H1 (cell line): ENCODE measurements around the gene SCAMP2. TPM values are rescaled to one million over a fixed set of nuclear protein-coding genes. Genes with fewer than 3 reads are reported as not detected.
A peak's percentile ranks its signal among the peaks of the same experiment; 100 is the strongest.

ENCODE experiments used
- CTCF ChIA-PET: fragments of 300-600 bp; sonication (Branson Sonifier 250); formaldehyde crosslinking; loops from one replicate; lab custom pipeline; 2021; ENCODE audit not compliant: partially characterized antibody; lab: Charles Lee
- POLR2A ChIA-PET: fragments of 300-600 bp; sonication (Branson Sonifier 250); formaldehyde crosslinking; loops from one replicate; lab custom pipeline; 2021; ENCODE audit warnings: inconsistent platforms; ENCODE audit not compliant: partially characterized antibody; lab: Charles Lee
- DNase-seq, 2 experiments: peaks; one replicate each; pipeline versions ENCODE4 v3.0.0 to v3.0.0-alpha.2; 2010 to 2022; ENCODE audit warnings: low spot score in 2 of 2, low read depth in 1 of 2, mixed read lengths in 1 of 2
- FAIRE-seq: peaks from 2 replicates; lab custom pipeline; 2011; peaks lifted over from hg19 to GRCh38; lab: Jason Lieb, UNC
- H2AFZ ChIP-seq: 2 replicates; pipeline ENCODE4 v1.8.1; 2012; ENCODE audit warnings: low read length, inconsistent platforms
- H2AK5ac ChIP-seq: 2 replicates; pipeline ENCODE4 v1.6.1; 2013; ENCODE audit warnings: low read depth, low read length
- H2BK120ac ChIP-seq: replicated peaks from 2 replicates; pipeline ENCODE3; 2013; ENCODE audit warnings: low read depth, low read length, inconsistent platforms
- H2BK12ac ChIP-seq: 2 replicates; pipeline ENCODE4 v1.6.1; 2013; ENCODE audit warnings: low read depth, low read length
- H2BK15ac ChIP-seq: 2 replicates; pipeline ENCODE4 v1.6.1; 2013; ENCODE audit warnings: low read length
- H2BK20ac ChIP-seq: 2 replicates; pipeline ENCODE4 v1.6.1; 2013; ENCODE audit warnings: low read length
- H2BK5ac ChIP-seq: 2 replicates; pipeline ENCODE4 v1.6.1; 2013; ENCODE audit warnings: low read depth, low read length
- H3K14ac ChIP-seq: 2 replicates; pipeline ENCODE4 v1.6.1; 2013; ENCODE audit warnings: inconsistent platforms; ENCODE audit not compliant: insufficient read length
- H3K18ac ChIP-seq: 2 replicates; pipeline ENCODE4 v1.6.1; 2013; ENCODE audit warnings: low read length; ENCODE audit errors: extremely low read depth
- H3K23ac ChIP-seq: 2 replicates; pipeline ENCODE4 v1.6.1; 2013; ENCODE audit warnings: inconsistent platforms; ENCODE audit not compliant: insufficient read length
- H3K23me2 ChIP-seq: 2 replicates; pipeline ENCODE4 v1.6.1; 2013; ENCODE audit warnings: low read depth, low read length
- H3K27ac ChIP-seq: 2 replicates; pipeline ENCODE4 v1.6.1; 2011; ENCODE audit warnings: low read depth, low read length, inconsistent platforms
- H3K27me3 ChIP-seq, 4 experiments: replicated peaks in 1 of 4; 1 replicate in 1 of 4; 2 replicates in 3 of 4; pipeline versions ENCODE4 v1.6.1 to v1.8.1; 2011 to 2013; ENCODE audit warnings: low read length in 3 of 4, mild to moderate bottlenecking in 3 of 4, inconsistent platforms in 2 of 4, mixed read lengths in 2 of 4, moderate library complexity in 1 of 4; ENCODE audit not compliant: control insufficient read depth in 3 of 4, insufficient read depth in 3 of 4; ENCODE audit errors: extremely low read depth in 1 of 4
- H3K36me3 ChIP-seq, 4 experiments: 2 replicates each; pipeline versions ENCODE4 v1.6.1 to v1.8.1; 2011 to 2013; ENCODE audit warnings: mild to moderate bottlenecking in 4 of 4, low read length in 3 of 4, moderate library complexity in 2 of 4, control low read depth in 1 of 4, inconsistent platforms in 1 of 4; ENCODE audit not compliant: insufficient read depth in 4 of 4, control insufficient read depth in 2 of 4
- H3K4ac ChIP-seq: replicated peaks from 2 replicates; pipeline ENCODE3; 2013; ENCODE audit warnings: low read length, low read depth, mixed read lengths, inconsistent platforms; ENCODE audit not compliant: insufficient read length
- H3K4me1 ChIP-seq, 4 experiments: replicated peaks in 1 of 4; 1 replicate in 1 of 4; 2 replicates in 3 of 4; pipeline versions ENCODE4 v1.6.1 to v1.8.1; 2011 to 2013; ENCODE audit warnings: low read length in 3 of 4, inconsistent platforms in 2 of 4, mixed read lengths in 1 of 4; ENCODE audit not compliant: insufficient read depth in 4 of 4, control insufficient read depth in 3 of 4
- H3K4me2 ChIP-seq, 2 experiments: 2 replicates each; pipeline versions ENCODE4 v1.6.1 to v1.8.1; 2011 to 2013; ENCODE audit warnings: low read depth in 2 of 2, low read length in 2 of 2, control low read depth in 1 of 2, inconsistent platforms in 1 of 2, mild to moderate bottlenecking in 1 of 2; ENCODE audit not compliant: insufficient read depth in 1 of 2
- H3K4me3 ChIP-seq, 4 experiments: fragments of 200-600, 300-600 bp in 1 of 4; sonication (generic), shearing (Covaris generic), sonication (Bioruptor Twin) in 1 of 4; 2 replicates each; pipeline versions ENCODE4 v1.5.1 to v1.8.1; 2011 to 2016; ENCODE audit warnings: low read length in 4 of 4, low read depth in 3 of 4, control low read depth in 2 of 4, inconsistent platforms in 2 of 4, mild to moderate bottlenecking in 2 of 4, mixed read lengths in 1 of 4, moderate library complexity in 1 of 4; ENCODE audit not compliant: insufficient read depth in 2 of 4; ENCODE audit errors: extremely low read depth in 1 of 4
- H3K56ac ChIP-seq: replicated peaks from 2 replicates; pipeline ENCODE3; 2013; ENCODE audit warnings: low read depth, mild to moderate bottlenecking, mixed read lengths, low read length, inconsistent platforms; ENCODE audit not compliant: insufficient read length
- H3K79me1 ChIP-seq: 2 replicates; pipeline ENCODE4 v1.6.1; 2013; ENCODE audit warnings: low read depth, low read length, control low read depth
- H3K79me2 ChIP-seq, 2 experiments: 2 replicates each; pipeline versions ENCODE4 v1.6.1 to v1.8.1; 2012 to 2013; ENCODE audit warnings: low read length in 2 of 2, mild to moderate bottlenecking in 2 of 2, inconsistent platforms in 1 of 2; ENCODE audit not compliant: insufficient read depth in 2 of 2, control insufficient read depth in 1 of 2
- H3K9ac ChIP-seq, 4 experiments: replicated peaks in 1 of 4; 1 replicate in 1 of 4; 2 replicates in 3 of 4; pipeline versions ENCODE4 v1.6.1 to v1.8.1; 2011 to 2013; ENCODE audit warnings: low read depth in 3 of 4, low read length in 3 of 4, control low read depth in 2 of 4, mild to moderate bottlenecking in 2 of 4, moderate library complexity in 2 of 4, inconsistent platforms in 1 of 4; ENCODE audit errors: extremely low read depth in 1 of 4
- H3K9me3 ChIP-seq, 2 experiments: 2 replicates each; pipeline versions ENCODE4 v1.6.1 to v1.8.1; 2012 to 2013; ENCODE audit warnings: mild to moderate bottlenecking in 2 of 2, moderate library complexity in 2 of 2, control low read depth in 1 of 2, inconsistent platforms in 1 of 2, low read depth in 1 of 2, low read length in 1 of 2, mixed read lengths in 1 of 2; ENCODE audit not compliant: insufficient read depth in 2 of 2
- H4K20me1 ChIP-seq, 2 experiments: replicated peaks in 1 of 2; 2 replicates each; pipeline versions ENCODE3 to v1.8.1; 2011 to 2013; ENCODE audit warnings: inconsistent platforms in 2 of 2, low read length in 2 of 2, mild to moderate bottlenecking in 1 of 2; ENCODE audit not compliant: insufficient read depth in 2 of 2, control insufficient read depth in 1 of 2
- H4K5ac ChIP-seq: 2 replicates; pipeline ENCODE4 v1.6.1; 2013; ENCODE audit warnings: low read length, low read depth, mixed read lengths, inconsistent platforms; ENCODE audit not compliant: insufficient read length
- H4K8ac ChIP-seq: 2 replicates; pipeline ENCODE4 v1.8.0; 2013; ENCODE audit warnings: mild to moderate bottlenecking, moderate library complexity, low read length, inconsistent platforms; ENCODE audit not compliant: insufficient read depth; ENCODE audit errors: extremely low read depth
- H4K91ac ChIP-seq: replicated peaks from 2 replicates; pipeline ENCODE3; 2013; ENCODE audit warnings: low read length, mixed read lengths, inconsistent platforms; ENCODE audit not compliant: insufficient read length
- E2F6 ChIP-seq: IDR thresholded peaks from 2 replicates; pipeline ENCODE4 v1.6.1; 2012; ENCODE audit warnings: inconsistent platforms
- RBBP5 ChIP-seq: IDR thresholded peaks from 2 replicates; pipeline ENCODE4 v1.7.1; 2012; ENCODE audit warnings: low read depth, mild to moderate bottlenecking, inconsistent platforms, low read length, moderate library complexity, borderline replicate concordance
- TEAD4 ChIP-seq: IDR thresholded peaks from 2 replicates; pipeline ENCODE4 v1.6.1; 2012; ENCODE audit warnings: low read depth, low read length, inconsistent platforms, mixed read lengths
- WGBS, 2 experiments: shearing (Covaris generic) in 1 of 2; methylation state at CpG; one replicate each; pipeline versions ENCODE4 v1.1.6 to v1.1.7; 2013 to 2015; ENCODE audit warnings: low lambda C conversion rate in 2 of 2, mixed read lengths in 2 of 2, inconsistent platforms in 1 of 2, low coverage in 1 of 2, missing lambda C conversion rate in 1 of 2; ENCODE audit not compliant: insufficient replicate concordance in 2 of 2, insufficient coverage in 1 of 2, insufficient read length in 1 of 2; ENCODE audit errors: extremely low coverage in 1 of 2, missing lambda C conversion rate in 1 of 2; 5-methylcytosine and 5-hydroxymethylcytosine counted together
- polyA plus RNA-seq, 7 experiments: library from polyadenylated mRNA; depleted of rRNA in 3 of 7; stranded (reverse) in 5 of 7; unstranded in 2 of 7; fragments of >200 nt in 5 of 7; fragments of 200-250 nt in 2 of 7; gene quantifications; 1 replicate in 5 of 7; 2 replicates in 1 of 7; 4 replicates in 1 of 7; pipeline versions ENCODE4 v1.2.1 to v1.2.3, GENCODE V29; 2011 to 2013; ENCODE audit warnings: missing spikeins in 2 of 7, mixed read lengths in 2 of 7
- total RNA-seq: library from RNA; stranded (reverse); fragmentation: NEBNext Ultra II Directional; extraction: Animal tissue kit (Norgen Biotek cat#: 25700); gene quantifications from 2 replicates; pipeline ENCODE4 v1.2.1, GENCODE V29; 2021

SCAMP2 gene
- total and polyA plus RNA-seq, 2 of the 8 experiments (the other 6 are each of a cell fraction or from before 2014, with no cell fraction given) = 41.7 to 131 TPM

- Histone ChIP-seq H4K91ac (no peak overlapping the region), H3K23me2 (peaks cover 9% of the 10 kb centered on the region), H3K9ac (peak overlapping the region in 1 of 4 experiments; percentile 95; a peak in 3 of 7 replicates), H4K5ac (no peak overlapping the region), H2BK15ac (no peak overlapping the region), H3K4me3 (peak overlapping the region; percentile 80 to 96 (median 88); a peak in 7 of 8 replicates), H2BK20ac (no peak overlapping the region), H2AK5ac (no peak overlapping the region), H3K36me3 (peaks cover 5 to 18% (median 14%) of the 10 kb centered on the region in 4 experiments; a peak in 5 of 8 replicates), H3K9me3 (no peaks in the 10 kb centered on the region), H3K79me2 (no peaks in the 10 kb centered on the region), H2BK120ac (no peak overlapping the region), H3K23ac (no peak overlapping the region), H3K56ac (no peak overlapping the region), H2AFZ (peak overlapping the region; percentile 99), H3K4me2 (peak overlapping the region; percentile 90), H3K27me3 (no peaks in the 10 kb centered on the region), H3K4ac (no peak overlapping the region), H3K14ac (no peak overlapping the region), H3K27ac (no peak overlapping the region), H2BK5ac (0 out of 2 replicates have a peak overlapping the region, but pooled peaks have one; percentile 68), H3K18ac (no peak overlapping the region), H4K8ac (no peak overlapping the region), H4K20me1 (no peaks in the 10 kb centered on the region), H3K79me1 (no peaks in the 10 kb centered on the region), H2BK12ac (0 out of 2 replicates have a peak overlapping the region, but pooled peaks have one; percentile 41), H3K4me1 (peaks cover 0 to 4% (median 2%) of the 10 kb centered on the region in 4 experiments; a peak in 4 of 7 replicates)
- ChIA-PET POLR2A (interaction anchor here (0.6 to 7.0 kb wide), 16 partner anchors 10 to 131 kb away, joined by 3 to 116 read pairs (median 4); partner anchors contain the start of genes FAM219B and SCAMP2), CTCF (interaction anchor here (0.8 to 6.2 kb wide), 7 partner anchors 12 to 119 kb away, joined by 3 to 54 read pairs (median 3); no protein-coding TSS in a partner anchor)
- TF ChIP-seq E2F6 = peak; percentile 56
- peak; percentile 48; the same call in 1 of the 2 replicates for TF ChIP-seq TEAD4
- TF ChIP-seq RBBP5 = no peak
- DNase-seq = peak in 1 of 2 experiments; percentile 54
- no peak for FAIRE-seq
- 32% methylated on average over 8 of the region's 8 CpGs; no CpG with 5 or more reads in 1 of the 2 experiments for WGBS, 2 experiments
These were observed 16.3 kb upstream of the SCAMP2 start for GRCh38 chr15:74889390-74889882.
